ENCODE measurements around the gene ATG12. TPM values are rescaled to one million over a fixed set of nuclear protein-coding genes. Genes with fewer than 3 reads are reported as not detected.

Gene ATG12
- total RNA-seq, 1 donor from 2014 or later = 122 TPM

- peak; percentile 12 for DNase-seq (ENCODE audit: low spot score)
- Histone ChIP-seq H2AFZ (replicated peaks) (no peak overlapping the region), H3K9me3 (ENCODE audit: low read depth) (no peaks in the 10 kb centered on the region), H3K27ac (no peak overlapping the region), H3K36me3 (no peaks in the 10 kb centered on the region), H3K4me2 (peak overlapping the region; percentile 47), H3K79me2 (ENCODE audit: low read depth) (peaks cover 72% of the 10 kb centered on the region), H3K9ac (no peak overlapping the region), H3K4me1 (peaks cover 17% of the 10 kb centered on the region), H4K20me1 (ENCODE audit: low read depth) (no peaks in the 10 kb centered on the region), H3F3A (ENCODE audit: low read depth) (no peaks in the 10 kb centered on the region), H3K27me3 (no peaks in the 10 kb centered on the region), H3K4me3 (no peak overlapping the region)
- peak overlapping the region; percentile 65 for H3K27ac Mint-ChIP-seq
- no peak for TF ChIP-seq EZH2 (IDR thresholded peaks at IDR 0.05)
- no peak for TF ChIP-seq CTCF (IDR thresholded peaks at IDR 0.05)
- TF ChIP-seq EZH2phosphoT487 (IDR thresholded peaks at IDR 0.05) = no peak
- peaks cover 20% of the 10 kb centered on the region for H3K9me3 Mint-ChIP-seq
- no peaks in the 10 kb centered on the region for H3K27me3 Mint-ChIP-seq (ENCODE audit: insufficient read depth, low read depth)
- no peak overlapping the region for H3K4me3 Mint-ChIP-seq
- H3K4me1 Mint-ChIP-seq = peaks cover 19% of the 10 kb centered on the region
- H3K36me3 Mint-ChIP-seq = peaks cover 17% of the 10 kb centered on the region
These were observed 16.4 kb upstream of the ATG12 start for GRCh38 chr5:115857626-115858349.

- Histone ChIP-seq H4K20me1 (ENCODE audit: low read depth) (no peaks in the 10 kb centered on the region), H2AFZ (replicated peaks) (no peak overlapping the region), H3K36me3 (no peaks in the 10 kb centered on the region), H3K4me3 (no peak overlapping the region), H3K4me1 (peaks cover 17% of the 10 kb centered on the region), H3K79me2 (ENCODE audit: low read depth) (peaks cover 73% of the 10 kb centered on the region), H3K27ac (no peak overlapping the region), H3F3A (ENCODE audit: low read depth) (no peaks in the 10 kb centered on the region), H3K4me2 (no peak overlapping the region), H3K9ac (no peak overlapping the region), H3K27me3 (no peaks in the 10 kb centered on the region), H3K9me3 (ENCODE audit: low read depth) (no peaks in the 10 kb centered on the region)
- peaks cover 18% of the 10 kb centered on the region for H3K9me3 Mint-ChIP-seq
- H3K27me3 Mint-ChIP-seq (ENCODE audit: insufficient read depth, low read depth) = no peaks in the 10 kb centered on the region
- no peak for DNase-seq (ENCODE audit: low spot score)
- TF ChIP-seq EZH2 (IDR thresholded peaks at IDR 0.05) = no peak
- no peak for TF ChIP-seq EZH2phosphoT487 (IDR thresholded peaks at IDR 0.05)
- no peak for TF ChIP-seq CTCF (IDR thresholded peaks at IDR 0.05)
- H3K4me3 Mint-ChIP-seq = no peak overlapping the region
- H3K36me3 Mint-ChIP-seq = peaks cover 17% of the 10 kb centered on the region
- peaks cover 19% of the 10 kb centered on the region for H3K4me1 Mint-ChIP-seq
- peak overlapping the region; percentile 52 for H3K27ac Mint-ChIP-seq
These were observed 15.7 kb upstream of the ATG12 start for GRCh38 chr5:115857057-115857479.

- Mint-ChIP-seq H3K36me3 (peaks cover 14% of the 10 kb centered on the region), H3K9me3 (peaks cover 15% of the 10 kb centered on the region), H3K27me3 (ENCODE audit: insufficient read depth, low read depth) (no peaks in the 10 kb centered on the region), H3K4me1 (peaks cover 26% of the 10 kb centered on the region), H3K27ac (no peak overlapping the region), H3K4me3 (no peak overlapping the region)
- no peaks in the 10 kb centered on the region for H3F3A ChIP-seq (ENCODE audit: low read depth)
- no peaks in the 10 kb centered on the region for H3K9me3 ChIP-seq (ENCODE audit: low read depth)
- H3K36me3 ChIP-seq = no peaks in the 10 kb centered on the region
- no peak overlapping the region for H3K27ac ChIP-seq
- no peak overlapping the region for H3K4me3 ChIP-seq
- H3K27me3 ChIP-seq = no peaks in the 10 kb centered on the region
- H3K4me1 ChIP-seq = peaks cover 17% of the 10 kb centered on the region
- no peak overlapping the region for H3K4me2 ChIP-seq
- H4K20me1 ChIP-seq (ENCODE audit: low read depth) = no peaks in the 10 kb centered on the region
- no peak overlapping the region for H3K9ac ChIP-seq
- TF ChIP-seq EZH2phosphoT487 (IDR thresholded peaks at IDR 0.05) (no peak), EZH2 (IDR thresholded peaks at IDR 0.05) (no peak)
- no peak for DNase-seq (ENCODE audit: low spot score)
- H3K79me2 ChIP-seq (ENCODE audit: low read depth) = peaks cover 73% of the 10 kb centered on the region
- H2AFZ ChIP-seq (replicated peaks) = no peak overlapping the region
These were observed 14.6 kb upstream of the ATG12 start for GRCh38 chr5:115855959-115856358.

- Mint-ChIP-seq H3K4me1 (peaks cover 40% of the 10 kb centered on the region), H3K27ac (no peak overlapping the region), H3K36me3 (peaks cover 13% of the 10 kb centered on the region), H3K27me3 (ENCODE audit: insufficient read depth, low read depth) (no peaks in the 10 kb centered on the region), H3K4me3 (no peak overlapping the region), H3K9me3 (peaks cover 13% of the 10 kb centered on the region)
- H3K9me3 ChIP-seq (ENCODE audit: low read depth) = no peaks in the 10 kb centered on the region
- H3K36me3 ChIP-seq = no peaks in the 10 kb centered on the region
- TF ChIP-seq CTCF (IDR thresholded peaks at IDR 0.05) (no peak), EZH2phosphoT487 (IDR thresholded peaks at IDR 0.05) (no peak)
- no peak overlapping the region for H2AFZ ChIP-seq (replicated peaks)
- H3K27me3 ChIP-seq = no peaks in the 10 kb centered on the region
- H3K4me3 ChIP-seq = no peak overlapping the region
- peaks cover 17% of the 10 kb centered on the region for H3K4me1 ChIP-seq
- H3F3A ChIP-seq (ENCODE audit: low read depth) = no peaks in the 10 kb centered on the region
- H3K9ac ChIP-seq = no peak overlapping the region
- H3K79me2 ChIP-seq (ENCODE audit: low read depth) = peaks cover 83% of the 10 kb centered on the region
- no peaks in the 10 kb centered on the region for H4K20me1 ChIP-seq (ENCODE audit: low read depth)
- no peak for DNase-seq (ENCODE audit: low spot score)
- H3K4me2 ChIP-seq = no peak overlapping the region
- no peak overlapping the region for H3K27ac ChIP-seq
These were observed 12.8 kb upstream of the ATG12 start for GRCh38 chr5:115854139-115854538.

Data from neural progenitor cell (in vitro differentiated cells).